Suprapubic skin (tissue), 4 donors: ENCODE results near the gene GAS6.

Source experiments
- CTCF ChIP-seq, 2 donors: fragments of 200-600 bp in 1 of 2; fragments of 450-650 bp in 1 of 2; sonication (generic) in 1 of 2; IDR thresholded peaks; one replicate each; pipeline ENCODE4 v1.5.1; 2016 to 2019; ENCODE audit warnings: antibody characterized with exemption in 2 of 2, mild to moderate bottlenecking in 1 of 2, moderate library complexity in 1 of 2
- EP300 ChIP-seq: sonication (generic); formaldehyde crosslinking; IDR thresholded peaks from one replicate; pipeline ENCODE4 v1.6.1; 2017; ENCODE audit warnings: antibody characterized with exemption
- POLR2A ChIP-seq, 2 donors: fragments of 450-650 bp; IDR thresholded peaks; one replicate each; pipeline ENCODE4 v1.6.1; 2017; ENCODE audit warnings: antibody characterized with exemption in 2 of 2, mild to moderate bottlenecking in 2 of 2, moderate library complexity in 2 of 2
- POLR2AphosphoS5 ChIP-seq, 3 donors: sonication (generic); formaldehyde crosslinking; IDR thresholded peaks; one replicate each; pipeline ENCODE4 v1.6.1; 2017; ENCODE audit warnings: antibody characterized with exemption in 3 of 3

DNA sequence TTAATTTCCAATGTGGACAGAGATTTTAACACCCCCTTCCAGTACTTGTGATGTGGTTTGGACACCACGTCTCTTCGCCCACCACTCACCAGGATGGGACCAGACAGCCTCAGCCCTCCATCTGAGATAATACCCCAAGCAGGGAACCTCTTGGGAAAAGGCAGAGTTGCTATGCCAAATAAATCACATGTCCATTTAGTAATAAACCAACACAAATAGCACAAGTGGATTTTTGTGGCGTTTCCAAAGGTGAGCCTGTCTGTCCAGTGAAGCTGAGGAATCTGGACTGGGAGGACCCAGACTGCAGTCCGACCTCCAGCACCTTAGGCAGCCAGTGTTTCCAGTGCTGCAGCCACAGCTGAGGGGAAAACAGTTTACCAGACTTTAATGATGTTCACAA lies 34.1 kb upstream of the GAS6 start:
- TF ChIP-seq CTCF (IDR thresholded peaks at IDR 0.05) (no peak), POLR2A (IDR thresholded peaks at IDR 0.05) (no peak), POLR2AphosphoS5 (IDR thresholded peaks at IDR 0.05) (no peak), EP300 (no peak)
